SH-SY5Y (cell line): Measurements from ENCODE around the gene UBL7.

Experiments used
- GATA2 ChIP-seq: IDR thresholded peaks from 2 replicates; pipeline ENCODE4 v1.6.1; 2011; ENCODE audit warnings: mild to moderate bottlenecking, low read depth, low read length
- GATA3 ChIP-seq: IDR thresholded peaks from 2 replicates; pipeline ENCODE4 v1.6.1; 2011; ENCODE audit warnings: low read depth, mild to moderate bottlenecking, low read length, moderate library complexity

- TF ChIP-seq GATA2 (no peak), GATA3 (no peak)
Observed at GRCh38 chr15:74428442-74428787, 32.5 kb downstream of the UBL7 start.
